GM19395 (cell line): Measurements from ENCODE around the gene GSG1L2.
"Not testable (repeated sequence)": the region's sequence is repeated elsewhere in the genome, so short reads cannot be mapped to it uniquely, and the experiment has no call there.

Experiments used
- ATAC-seq: cut with Tn5 transposase; IDR thresholded peaks from one replicate; pipeline ENCODE4 v1.9.1; 2021; ENCODE audit warnings: mild to moderate bottlenecking, moderate library complexity; ENCODE audit not compliant: unreplicated experiment

The GSG1L2 gene

GRCh38 chr17:9790889-9791876 is 30.7 kb downstream of the GSG1L2 start, which contains the start of gene DHRS7C:
Gene DHRS7C (minus strand): TSS chr17:9791592. CDS start chr17:9791284, 308 bp downstream.
- ATAC-seq = no peak

GRCh38 chr17:9790316-9790715 is 31.6 kb downstream of the GSG1L2 start:
- no peak for ATAC-seq

DNA sequence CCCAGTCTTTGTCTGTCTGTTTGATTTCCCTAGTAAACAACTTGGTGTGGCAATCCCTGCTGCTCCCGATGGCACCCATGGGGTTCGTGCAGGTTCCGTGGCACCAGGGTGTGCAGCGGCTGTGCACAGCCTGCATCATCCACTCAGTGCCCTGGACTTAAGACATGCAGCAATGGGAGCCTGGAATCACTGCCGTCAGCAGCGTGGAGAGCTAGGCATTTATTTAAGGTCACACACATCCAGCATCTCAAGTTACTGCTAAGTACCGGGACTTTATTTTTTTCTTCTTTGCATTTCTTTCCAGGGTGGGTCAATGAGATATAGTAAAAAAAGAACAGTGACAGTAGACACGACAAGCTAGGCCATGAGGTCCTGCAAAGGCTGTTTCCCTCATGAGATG is 33.3 kb downstream of the GSG1L2 start:
- no peak for ATAC-seq

GRCh38 chr17:9784544-9784943 is 37.3 kb downstream of the GSG1L2 start:
- ATAC-seq = no peak

DNA sequence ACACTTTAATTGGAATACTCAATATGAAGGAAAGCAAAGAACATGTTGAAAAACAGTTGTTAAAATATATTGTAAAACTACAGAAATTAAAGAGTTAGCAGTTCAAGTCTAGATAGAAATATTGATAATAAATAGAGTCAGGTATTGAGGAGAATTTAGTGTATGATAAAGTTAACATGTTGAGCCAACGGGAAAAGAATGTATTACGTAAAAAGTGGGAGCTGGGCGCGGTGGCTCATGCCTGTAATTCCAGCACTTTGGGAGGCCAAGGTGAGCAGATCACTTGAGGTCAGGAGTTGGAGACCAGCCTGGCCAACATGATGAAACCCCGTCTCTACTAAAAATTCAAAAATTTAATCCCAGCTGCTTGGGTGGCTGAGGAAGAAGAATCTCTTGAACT is 38.4 kb downstream of the GSG1L2 start:
- not testable (repeated sequence) for ATAC-seq

DNA sequence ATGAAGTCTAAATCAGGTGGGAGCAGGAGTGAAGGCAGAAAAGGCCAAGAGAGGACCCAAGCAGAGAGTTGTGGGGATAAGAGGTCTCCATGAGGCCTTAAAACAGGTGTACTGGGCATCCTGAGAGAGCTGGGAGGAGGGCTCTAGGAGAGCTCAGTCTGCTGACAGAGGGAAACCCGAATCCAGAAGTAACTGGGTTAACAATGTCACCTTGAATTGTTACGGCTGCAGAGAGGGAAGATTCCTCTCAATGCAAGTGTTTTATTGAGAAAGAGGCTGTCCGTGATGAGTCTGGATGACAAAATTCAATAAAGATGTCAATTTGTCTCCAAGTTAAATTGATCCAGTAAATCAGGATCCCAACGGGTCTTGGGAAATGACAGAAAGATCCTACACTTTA is 38.8 kb downstream of the GSG1L2 start:
- ATAC-seq = no peak

DNA sequence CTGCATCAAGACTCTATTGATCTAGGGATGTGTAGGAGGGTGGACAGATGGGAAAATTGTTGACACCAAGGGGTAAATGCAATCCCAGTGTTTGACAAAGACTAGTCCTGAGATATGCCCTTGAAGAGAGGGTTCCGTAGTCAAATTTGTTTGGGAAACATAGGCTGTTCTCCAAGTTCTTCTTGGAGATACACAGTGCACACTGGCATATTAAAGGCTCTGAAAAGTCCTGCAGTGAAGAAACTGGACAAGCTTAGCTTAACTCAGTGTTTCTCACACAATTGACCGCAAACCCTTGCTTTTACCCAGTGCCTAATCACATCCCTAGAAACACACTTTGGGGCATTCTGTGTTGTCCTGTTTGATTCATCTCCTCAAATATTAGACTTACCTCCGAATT is 41.3 kb downstream of the GSG1L2 start:
- no peak for ATAC-seq

- no peak for ATAC-seq
Measured at GRCh38 chr17:9776911-9777310, 45.0 kb downstream of the GSG1L2 start.

GRCh38 chr17:9772658-9773057 is 49.2 kb downstream of the GSG1L2 start:
- ATAC-seq = no peak

GRCh38 chr17:9771465-9771864 is 50.4 kb downstream of the GSG1L2 start:
- ATAC-seq = no peak

- no peak for ATAC-seq
Measured at GRCh38 chr17:9769036-9769695, 52.7 kb downstream of the GSG1L2 start.

- no peak for ATAC-seq
Measured at GRCh38 chr17:9768381-9768934, 53.4 kb downstream of the GSG1L2 start.

GRCh38 chr17:9767432-9767991 is 54.4 kb downstream of the GSG1L2 start:
- no peak for ATAC-seq

GRCh38 chr17:9766970-9767369 is 54.9 kb downstream of the GSG1L2 start:
- no peak for ATAC-seq

GRCh38 chr17:9765322-9765721 is 56.6 kb downstream of the GSG1L2 start:
- no peak for ATAC-seq

DNA sequence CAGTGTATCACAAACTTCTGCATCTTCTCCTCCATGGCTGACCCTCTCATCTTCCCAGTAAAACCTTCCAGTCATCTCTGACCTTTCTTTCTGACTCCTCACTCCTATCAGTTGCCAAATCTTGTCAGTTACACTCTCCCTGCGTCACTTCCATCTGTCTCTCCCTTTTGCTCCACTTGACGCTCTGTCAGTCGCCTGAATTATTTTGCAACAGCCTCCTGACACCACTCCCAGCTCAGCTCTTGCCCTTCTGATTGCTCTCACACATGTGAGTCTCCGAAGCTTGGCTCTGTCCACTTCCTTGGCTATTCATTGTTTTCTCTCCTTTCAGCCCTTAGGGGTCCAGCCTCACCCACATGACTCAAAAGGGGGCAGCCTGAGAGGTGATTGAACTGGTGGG is 58.2 kb downstream of the GSG1L2 start:
- no peak for ATAC-seq

- ATAC-seq = no peak
Measured at GRCh38 chr17:9760266-9760665, 61.6 kb downstream of the GSG1L2 start.

DNA sequence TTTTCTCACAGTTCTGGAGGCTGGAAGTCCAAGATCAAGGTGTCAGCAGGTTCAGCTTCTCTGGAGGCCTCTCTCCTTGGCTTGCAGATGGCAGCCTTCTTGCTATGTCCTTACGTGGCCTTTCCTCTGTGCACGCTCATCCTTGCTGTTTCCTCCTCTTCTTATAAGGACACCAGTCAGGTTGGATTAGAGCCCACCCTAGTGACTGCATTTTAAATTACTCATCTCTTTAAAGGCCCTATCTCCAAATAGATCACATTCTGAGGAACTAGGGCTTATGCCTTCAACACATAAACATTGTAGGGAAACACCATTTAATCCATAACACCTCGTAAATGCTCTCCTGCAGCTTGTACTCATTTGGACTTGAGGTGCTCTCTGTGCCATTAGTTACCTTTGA is 66.8 kb downstream of the GSG1L2 start:
- no peak for ATAC-seq
